ENCODE measurements around the gene CTRB1.
"Not testable (repeated sequence)": the region's sequence is repeated elsewhere in the genome, so short reads cannot be mapped to it uniquely, and the experiment has no call there.

The CTRB1 gene

DNA sequence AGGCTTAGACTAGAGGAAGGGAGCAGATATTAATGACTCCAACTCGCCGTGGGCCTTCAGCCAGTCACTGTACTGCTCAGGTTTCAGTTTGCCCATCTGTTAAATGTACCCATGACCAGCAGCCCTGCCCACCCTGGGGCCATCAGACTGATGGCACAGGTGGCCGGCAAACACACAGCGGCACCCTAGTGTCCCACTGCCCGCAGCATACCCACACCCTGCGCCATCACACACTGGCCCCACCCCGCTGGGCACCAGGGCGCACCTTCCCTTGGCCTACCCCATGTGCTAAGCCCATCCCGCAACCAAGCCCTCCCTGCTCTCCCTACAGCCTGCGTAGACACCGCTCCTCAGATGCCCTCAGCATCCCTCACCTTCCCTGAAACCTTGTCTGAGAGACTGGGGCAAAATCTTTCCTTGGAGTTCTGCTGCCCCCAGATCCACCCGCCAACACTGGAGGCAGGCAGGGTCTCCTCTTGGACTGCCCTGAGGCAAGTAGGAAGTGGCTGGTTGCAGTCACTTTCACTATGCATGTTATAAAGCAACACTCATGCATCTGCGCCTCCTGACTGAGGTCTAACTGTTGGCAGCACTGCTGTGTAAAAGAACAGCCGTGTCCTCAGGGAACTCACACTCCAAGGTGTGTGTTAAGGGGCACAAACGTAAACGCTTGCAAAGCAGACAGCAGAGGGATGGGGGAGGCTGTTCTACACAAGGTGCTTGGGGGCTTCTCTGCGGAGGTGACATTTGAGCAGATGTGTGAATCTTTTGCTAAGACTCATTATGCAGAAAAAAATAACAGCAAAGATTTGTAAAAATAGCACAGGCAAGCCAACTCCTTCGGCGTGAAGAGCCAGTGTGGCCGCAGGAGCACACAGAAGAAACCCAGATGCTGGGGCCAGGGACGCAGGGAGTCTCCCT is 39.4 kb downstream of the CTRB1 start:
- no peak for DNase-seq

DNA sequence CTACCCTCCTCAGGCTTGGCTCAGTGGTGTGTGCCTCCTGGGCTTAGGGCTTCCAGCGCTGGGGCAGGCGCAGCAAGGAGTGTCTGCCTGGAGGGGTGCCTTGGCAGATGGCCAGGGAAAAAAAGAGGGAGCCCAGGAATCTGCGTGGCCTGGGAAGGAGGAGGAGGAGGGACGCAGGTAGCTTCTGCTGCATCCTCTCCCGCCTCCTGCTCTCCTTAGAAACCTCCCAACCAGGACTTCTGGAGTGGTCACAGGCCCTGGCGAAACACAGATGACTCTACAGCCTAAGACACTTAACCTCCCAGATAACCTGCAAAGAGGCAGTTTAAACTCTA is 40.0 kb downstream of the CTRB1 start:
- no peak for DNase-seq

DNA sequence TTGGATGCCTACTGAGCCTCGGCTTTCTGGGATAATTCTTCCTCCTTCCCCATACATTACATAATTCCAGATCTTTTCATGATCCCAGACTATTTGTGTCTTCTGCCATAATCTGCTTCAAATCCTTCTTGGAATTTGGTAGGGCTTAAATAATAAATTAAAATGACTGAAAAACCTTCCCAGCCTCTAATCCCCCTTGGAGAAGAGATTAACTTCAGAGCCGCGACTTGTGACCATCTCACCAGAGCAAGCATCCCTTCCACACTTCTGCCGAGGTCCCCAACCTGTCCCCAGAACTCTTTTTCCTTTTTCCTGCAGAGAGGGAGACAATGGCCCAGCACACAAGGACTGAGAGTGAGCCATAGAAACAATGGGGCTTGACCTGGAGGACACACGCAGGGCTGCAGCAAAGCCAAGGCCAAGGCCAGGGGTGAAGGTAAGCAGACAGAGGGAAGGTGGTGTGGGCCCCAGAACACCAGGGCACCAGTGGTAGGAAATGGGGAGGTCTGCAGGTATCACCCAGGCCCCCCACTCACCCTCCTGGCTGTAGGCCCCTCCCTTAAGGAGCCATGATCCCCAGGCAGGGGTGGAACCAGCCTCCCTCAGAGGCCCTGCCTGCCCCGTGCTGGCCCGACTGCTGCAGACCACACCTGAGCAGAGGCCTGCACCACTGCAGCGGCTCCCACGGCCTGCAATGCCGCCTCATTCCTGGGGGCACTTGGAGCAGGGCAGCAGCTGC is 42.2 kb downstream of the CTRB1 start:
- no peak for DNase-seq

DNA sequence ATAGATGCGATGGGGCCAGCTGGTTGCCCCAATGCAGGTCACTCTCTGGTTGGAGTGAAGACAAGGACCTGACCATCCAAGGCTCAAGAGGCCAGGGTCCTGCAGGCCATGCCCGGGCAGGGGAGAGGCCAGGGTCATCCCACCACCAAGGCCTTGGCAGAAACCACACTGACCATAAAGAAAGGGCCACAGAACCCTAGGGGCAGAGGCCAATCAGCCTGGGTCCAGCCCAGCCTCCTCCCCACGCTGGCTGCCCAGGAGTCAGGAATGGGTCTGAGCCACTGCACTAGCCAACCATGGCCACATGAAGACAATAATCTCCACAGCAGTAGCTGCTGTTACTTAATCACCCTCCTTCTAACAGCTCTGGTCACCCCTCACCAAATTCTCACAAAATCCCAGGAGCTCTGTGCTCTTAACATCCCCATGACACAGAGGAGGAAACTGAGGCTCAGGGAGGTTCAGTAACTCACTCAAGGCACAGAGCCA is 42.8 kb downstream of the CTRB1 start:
- DNase-seq: no peak

DNA sequence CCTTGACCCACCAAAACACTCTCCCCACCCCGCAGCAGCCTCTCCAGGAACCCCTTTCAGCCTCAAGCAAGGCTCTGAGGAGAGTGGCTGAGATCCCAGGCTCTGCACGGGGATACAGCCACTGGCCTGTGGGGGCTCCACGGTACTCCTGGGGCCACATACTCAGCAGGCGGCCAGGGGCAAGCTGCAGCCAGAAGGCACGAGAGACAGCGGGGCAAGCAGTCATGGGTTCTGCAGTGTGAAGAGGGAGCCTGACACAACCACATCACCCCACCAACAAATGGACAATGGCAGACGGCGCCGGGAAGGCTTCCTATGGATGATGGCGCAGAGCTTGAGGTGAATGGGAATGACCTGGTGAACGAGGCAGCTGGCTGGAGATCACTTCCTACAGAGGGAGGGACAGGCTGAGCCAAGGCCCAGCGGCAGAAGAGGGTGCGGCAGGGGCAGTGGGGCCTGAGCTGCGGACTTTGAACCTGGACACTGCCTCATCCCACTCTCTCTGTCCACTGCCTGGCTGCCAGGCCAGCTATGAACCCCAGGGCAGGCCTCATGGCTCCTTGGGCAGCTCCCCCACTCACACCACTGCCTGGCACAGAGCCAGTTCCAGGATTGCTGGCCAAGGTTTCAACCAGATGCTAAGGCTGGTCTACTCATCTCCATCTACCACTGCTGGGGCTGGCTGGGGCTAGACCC is 43.5 kb downstream of the CTRB1 start:
- DNase-seq: no peak

DNA sequence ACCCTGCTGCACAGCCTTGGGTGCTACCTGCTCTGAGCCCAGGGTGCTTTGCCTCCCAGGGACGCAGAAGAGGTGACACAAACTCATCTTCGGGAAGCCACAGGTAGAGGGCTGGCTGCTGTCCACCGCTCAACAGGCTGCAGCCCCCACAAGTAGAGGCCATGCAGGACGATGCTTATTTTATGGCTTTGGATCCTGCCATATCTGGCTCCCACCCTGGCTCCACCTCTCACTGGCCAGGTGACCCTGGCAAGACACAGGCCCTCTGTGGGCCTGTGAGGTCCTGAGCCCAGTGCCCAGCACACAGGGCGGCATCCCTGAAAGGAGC is 44.0 kb downstream of the CTRB1 start:
- no peak for DNase-seq

DNA sequence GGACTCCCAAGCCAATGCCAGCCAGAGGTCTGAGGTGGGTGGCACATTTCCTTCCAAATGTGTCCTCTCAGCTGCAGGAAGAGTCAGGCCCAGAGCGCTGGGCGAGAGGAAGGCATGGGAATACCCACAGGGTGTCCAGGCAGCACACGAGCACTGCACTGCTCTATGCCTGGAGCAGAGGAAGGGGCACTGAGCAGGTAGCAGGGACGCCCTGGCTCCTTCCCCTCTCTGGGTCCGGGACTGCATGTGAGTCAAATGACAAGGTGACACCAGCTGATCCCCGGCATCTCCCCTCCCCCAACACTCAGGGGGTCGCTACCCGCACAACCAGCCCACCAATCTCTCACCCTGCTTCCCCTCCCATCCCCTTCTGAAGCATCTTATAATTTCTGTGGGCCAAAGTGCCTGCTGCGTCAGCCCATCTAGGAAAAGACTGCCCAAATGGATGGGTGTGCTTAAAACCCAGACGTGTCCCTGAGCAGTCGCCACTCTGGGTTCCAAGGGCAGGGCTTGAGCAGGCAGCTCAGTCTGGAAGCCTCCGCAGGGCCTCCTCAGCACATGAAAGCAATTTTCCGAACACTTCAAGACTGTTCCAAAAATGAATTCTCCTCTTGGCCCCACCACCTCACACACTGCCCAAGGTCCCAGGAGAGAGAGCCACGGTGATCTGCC is 44.6 kb downstream of the CTRB1 start:
- no peak for DNase-seq

DNA sequence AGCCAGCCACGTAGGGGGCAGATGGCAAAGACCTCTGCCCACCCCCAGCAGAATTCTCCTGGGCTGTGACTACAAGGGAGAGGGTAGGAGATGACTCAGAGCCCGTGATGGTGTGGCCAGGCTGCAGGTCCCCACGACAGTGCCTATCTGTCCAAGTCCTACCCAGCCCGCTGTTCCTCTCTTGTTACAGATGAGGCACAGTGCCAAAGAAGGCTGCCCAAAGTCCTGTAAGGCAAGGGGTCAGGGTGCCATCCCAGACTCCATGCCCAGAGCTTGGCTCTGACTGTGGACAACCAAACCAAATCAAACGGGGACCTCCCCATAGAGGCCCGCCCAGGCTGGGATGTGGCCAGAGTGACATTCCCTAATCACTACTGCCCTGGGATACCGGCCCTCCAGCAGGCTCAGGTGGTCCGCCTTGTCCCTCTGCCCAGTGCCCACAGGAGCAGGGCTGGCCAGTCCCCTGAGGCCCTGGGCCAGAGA is 45.2 kb downstream of the CTRB1 start:
- DNase-seq: no peak

DNA sequence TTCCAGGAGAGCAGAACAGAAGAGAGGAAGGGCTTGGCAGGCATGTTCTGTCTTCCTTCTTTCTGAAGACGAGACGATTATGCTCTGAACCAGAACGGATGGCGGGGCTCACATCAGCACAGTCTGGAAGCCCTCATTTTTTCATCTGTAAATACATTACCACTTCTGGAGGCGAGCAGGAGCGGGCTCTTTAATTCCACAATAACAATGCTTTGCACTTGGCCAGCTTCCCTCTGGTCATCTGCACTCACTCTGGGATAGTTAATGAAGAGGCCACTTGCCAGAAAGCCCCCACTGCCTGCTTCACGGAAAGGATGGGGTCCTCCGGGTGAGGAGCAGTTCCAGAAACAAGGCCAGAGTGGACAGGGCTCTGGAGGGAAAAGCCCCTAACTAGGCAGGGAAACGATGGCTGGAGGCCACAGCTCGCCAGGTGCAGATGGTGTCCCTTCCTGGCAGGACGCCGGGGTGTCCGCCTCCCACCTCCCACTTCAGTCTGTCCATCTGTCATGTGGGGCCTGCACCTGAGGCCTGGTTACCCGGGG is 45.7 kb downstream of the CTRB1 start:
- no peak for DNase-seq

DNA sequence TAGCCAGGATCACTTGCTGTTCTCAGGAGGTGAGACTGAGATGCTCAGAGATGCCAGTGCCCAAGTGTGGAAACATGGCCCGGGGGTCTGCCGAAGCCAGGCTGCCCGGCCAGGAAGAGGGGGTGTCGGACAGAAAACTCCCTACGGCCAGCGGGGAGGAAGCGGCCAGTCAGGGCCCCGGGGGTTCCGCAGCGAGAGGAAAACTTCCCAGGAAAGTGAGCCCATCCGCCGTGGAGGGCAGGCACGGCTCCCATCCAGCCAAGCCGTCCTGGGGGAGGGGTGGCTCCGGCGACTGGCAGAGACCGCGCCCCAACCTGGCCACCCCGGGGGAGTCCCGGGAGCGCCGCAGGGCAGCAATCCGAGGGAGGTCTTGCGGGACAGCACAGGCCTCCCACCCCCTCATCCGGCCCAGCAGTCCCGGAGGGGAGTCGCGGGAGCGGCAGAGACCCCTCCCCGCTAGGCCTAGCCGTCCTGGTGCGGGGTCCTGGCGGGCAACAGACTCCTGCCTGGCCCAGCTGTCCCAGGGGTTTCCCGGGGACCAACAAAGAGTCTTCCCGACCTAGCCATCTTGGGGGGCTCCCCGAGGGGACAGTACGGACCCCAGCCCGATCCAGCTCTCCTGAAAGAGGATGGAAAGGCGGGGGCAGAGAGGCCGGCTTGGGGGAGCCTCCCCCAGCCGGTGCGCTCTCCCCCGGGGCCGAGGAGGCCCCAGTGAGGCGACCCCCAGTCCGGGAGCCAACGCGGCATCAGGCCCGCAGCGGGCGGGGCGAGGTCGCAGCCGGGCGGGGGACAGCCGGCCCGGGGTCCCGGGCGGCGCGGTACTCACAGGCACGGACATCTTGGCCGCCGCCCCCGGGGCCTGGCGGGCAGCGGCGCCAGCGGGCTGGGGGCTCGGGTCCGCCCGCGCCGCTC is 46.5 kb downstream of the CTRB1 start:
- DNase-seq: peak; percentile 71

DNA sequence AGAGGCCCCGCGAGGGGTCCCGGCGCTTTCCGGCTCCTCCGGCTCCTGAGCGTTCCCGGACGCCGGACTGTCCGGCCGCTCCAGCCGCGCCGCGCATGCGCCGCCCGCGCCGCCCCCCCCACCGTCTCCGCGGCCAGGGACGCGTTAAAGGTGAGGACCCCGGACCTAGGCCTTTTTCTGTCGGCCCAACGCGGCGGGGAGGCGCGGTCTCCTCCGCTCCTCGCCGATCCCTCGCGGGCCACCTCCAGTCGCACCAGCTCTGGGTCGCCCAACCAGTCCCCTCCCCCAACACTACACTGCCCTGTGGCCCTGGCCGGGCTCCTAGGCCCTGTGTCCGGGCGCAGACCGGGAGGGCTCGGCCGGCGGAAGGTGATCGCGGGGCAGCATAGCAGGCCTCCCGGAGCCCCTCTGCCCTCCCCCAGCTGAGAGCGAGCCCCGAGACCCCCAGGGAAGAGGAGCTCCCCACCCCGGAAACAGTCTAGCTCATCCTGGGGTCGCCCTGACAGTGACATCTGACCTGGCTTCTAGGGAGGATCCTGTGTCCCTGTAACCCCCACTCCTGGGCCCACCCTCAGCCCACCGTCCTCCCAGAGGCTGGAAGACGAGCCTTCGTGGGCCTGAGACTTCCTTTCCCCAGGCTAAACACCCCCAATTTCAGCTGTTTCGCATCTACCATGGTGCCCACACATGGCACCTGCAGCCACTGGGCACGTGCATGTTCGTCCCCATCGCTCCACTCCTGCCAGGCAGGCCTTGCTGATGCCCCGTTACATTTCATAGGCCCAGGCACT is 47.3 kb downstream of the CTRB1 start:
- peak; percentile 93 for DNase-seq

DNA sequence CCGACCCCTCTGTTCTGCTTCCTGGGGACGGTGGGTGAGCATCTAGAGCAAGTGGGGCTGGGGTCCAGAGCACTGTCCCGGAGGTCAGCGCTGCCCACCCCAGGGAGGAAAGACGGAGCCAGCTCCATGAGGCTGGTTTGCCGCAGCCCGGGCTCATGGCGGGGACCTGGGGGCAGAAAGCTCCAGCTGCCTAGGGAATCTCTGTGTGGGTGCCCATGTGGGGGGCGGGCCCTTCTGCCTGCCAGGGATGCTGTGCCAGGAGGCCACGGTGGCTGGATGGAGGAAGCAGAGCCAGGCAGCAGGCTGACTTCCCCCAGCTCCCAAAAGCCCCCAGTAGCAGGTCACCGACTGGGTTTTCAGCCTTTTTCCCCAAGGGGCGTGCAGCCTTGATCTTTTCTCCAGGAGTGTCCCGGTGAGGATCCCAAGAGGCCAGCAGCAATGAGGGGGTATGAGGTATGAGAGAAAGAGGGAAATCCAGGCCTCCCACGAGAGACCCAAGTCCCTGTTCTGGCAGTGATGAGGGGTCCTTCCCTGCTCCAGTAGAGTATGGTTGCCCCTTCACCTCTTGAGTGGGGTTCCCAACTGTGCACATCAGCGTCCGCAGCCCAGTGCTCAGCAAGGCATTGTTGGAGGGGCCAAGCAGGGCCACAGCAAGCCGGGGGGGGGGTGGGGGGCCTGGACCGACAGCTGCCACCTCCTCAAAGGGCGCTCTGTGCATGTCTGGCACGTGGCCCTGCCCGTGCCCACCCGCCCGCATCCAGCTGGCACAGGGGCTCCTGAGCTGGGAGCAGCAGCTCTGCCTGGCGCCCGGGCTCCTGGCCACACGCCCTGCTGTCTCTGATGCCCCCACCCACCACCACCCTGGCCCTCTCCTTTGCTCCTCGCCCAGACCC is 48.2 kb downstream of the CTRB1 start:
- peak; percentile 10 for DNase-seq

DNA sequence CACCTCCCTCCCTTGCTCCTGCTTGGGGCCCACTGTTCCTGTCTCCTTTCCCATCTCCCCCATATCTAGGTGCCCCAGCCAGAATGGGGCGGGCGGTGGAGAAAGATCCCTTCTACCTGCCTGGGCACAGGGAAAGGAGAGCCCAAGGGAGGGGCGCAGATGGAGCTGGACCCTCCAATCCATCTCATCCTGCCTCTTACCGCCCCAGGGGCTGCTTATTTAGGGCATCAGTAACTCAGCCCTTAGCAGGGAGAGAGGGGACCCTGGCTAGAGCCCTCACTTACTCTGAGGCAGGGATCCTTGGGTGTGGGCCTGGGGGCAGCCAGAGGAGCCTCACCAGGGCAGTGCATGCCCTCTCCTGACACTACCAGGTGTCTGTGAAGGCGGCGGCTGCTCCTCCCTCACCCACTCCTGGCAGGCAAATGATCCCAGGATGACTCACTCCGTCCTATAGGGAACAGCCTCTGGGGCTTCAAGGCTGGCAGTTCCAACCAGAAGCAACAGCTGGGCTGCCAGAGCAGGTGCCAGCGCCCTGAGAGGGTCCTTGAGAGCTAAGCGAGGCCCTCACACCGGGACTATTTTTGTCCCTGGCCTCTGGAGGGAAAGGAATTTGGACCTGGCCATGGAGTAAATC is 49.0 kb downstream of the CTRB1 start:
- peak; percentile 9 for DNase-seq

DNA sequence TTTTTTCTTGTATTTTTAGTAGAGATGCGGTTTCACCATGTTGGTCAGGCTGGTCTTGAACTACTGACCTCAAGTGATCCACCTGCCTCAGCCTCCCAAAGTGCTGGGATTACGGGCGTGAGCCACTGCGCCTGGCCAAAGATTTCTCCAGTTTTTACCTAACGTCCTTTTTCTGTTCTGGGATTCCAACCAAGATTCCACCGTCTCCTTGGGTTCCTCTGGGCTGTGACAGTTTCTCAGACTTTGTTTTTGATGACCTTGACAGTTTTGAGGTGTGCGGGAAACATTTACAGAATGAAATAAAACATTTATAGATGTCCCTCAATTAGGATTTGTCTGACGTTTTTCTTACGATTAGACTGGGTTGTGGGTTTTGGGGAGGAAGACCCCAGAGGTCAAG is 50.6 kb downstream of the CTRB1 start:
- DNase-seq: not testable (repeated sequence)

DNA sequence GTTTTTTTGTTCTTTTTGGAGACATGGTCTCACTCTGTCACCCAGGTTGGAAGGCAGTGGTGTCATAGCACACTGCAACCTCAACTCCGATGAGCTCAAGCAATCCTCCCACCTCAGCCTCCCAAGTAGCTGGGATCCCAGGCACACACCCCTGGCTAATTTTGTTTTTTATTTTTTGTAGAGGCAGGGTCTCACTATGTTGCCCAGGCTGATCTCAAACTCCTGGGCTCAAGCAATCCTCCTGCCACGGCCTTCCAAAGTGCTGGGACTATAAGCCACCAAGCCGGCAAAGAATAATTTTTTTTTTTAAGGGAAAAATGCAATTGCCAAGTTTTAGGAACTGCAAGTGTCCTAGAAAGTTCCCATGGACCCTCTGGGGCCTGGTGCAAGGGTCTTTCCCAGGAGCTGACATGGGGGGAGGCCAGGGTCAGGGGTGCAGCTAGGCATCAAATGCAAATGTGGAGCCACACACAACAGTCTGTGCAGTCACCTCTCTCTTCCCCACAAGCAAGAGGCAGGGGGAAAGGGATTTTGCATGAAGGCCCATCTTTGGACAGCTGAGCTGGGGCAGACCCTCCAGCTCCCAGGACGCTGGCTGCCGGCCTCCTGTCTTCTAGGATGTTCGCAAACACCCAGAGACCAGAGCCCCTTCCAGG is 52.8 kb downstream of the CTRB1 start:
- DNase-seq: peak; percentile 80

DNA sequence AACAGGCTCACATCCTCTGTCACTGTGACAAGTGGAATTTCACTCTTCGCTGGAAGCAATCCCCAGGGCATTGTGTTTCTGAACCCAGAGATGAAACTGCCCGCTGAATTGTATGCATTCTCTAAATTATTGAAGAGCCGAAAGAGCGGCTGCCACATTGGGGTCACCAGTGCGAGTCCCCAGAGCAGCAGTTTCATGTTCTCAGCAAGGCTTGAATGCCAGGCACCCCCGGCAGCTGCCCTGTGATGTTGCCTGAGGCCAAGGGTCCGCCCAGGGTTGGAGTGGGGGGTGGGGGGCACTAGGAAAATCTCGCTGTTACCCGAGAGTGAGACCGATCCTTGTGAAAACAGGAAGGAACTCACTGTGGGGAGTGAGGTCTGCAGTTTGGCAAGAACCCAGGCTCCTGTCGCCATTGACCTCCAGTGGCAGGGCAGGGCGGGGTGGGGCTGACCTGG is 53.3 kb downstream of the CTRB1 start:
- no peak for DNase-seq

DNA sequence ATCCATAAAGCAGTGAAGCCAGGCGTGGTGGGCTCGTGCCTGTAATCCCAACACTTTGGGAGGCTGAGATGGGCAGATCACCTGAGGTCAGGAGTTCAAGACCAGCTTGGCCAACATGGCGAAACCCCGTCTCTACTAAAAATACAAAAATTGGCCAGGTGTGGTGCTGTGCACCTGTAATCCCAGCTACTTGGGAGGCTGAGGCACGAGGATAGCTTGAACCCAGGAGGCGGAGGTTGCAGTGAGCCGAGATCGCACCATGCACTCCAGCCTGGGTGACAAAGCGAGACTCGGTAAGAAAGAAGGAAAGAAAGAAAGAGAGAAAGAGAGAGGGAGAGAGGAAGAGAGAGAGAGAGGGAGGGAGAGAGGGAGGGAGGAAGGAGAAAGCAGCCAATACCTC is 53.8 kb downstream of the CTRB1 start:
- DNase-seq: not testable (repeated sequence)
